ENCODE measurements around the gene METRNL. TPM values are rescaled to one million over a fixed set of nuclear protein-coding genes. Genes with fewer than 3 reads are reported as not detected.

METRNL gene
- total RNA-seq, 1 experiment from 2014 or later = 58.7 TPM

GRCh38 chr17:83143817-83144231 lies 64.4 kb downstream of the METRNL start:
- Histone ChIP-seq H3K9ac (ENCODE audit: low read length) (no peak overlapping the region), H3K79me2 (ENCODE audit: insufficient read depth, low read length) (no peaks in the 10 kb centered on the region), H3K4me2 (ENCODE audit: low read length) (no peak overlapping the region), H3K36me3 (ENCODE audit: control insufficient read depth in 1 of 2, insufficient read depth in 2 of 2, low read length in 2 of 2) (peaks cover 0 to 3% of the 10 kb centered on the region in 2 experiments; a peak in 1 of 4 replicates), H3K27ac (ENCODE audit: low read depth, low read length) (no peak overlapping the region), H3K4me3 (replicated peaks in 1 of 2; ENCODE audit: low read depth in 1 of 2, low read length in 2 of 2) (no peak overlapping the region), H3K4me1 (ENCODE audit: control insufficient read depth in 1 of 2, insufficient read depth in 2 of 2, low read length in 2 of 2) (no peaks in the 10 kb centered on the region), H3K9me3 (ENCODE audit: control insufficient read depth in 1 of 2, insufficient read depth in 1 of 2, low read depth in 1 of 2, low read length in 2 of 2) (peaks cover 17 to 21% of the 10 kb centered on the region in 2 experiments; a peak in 3 of 4 replicates), H2AFZ (ENCODE audit: low read depth, low read length, poor library complexity, severe bottlenecking) (no peak overlapping the region), H4K20me1 (ENCODE audit: insufficient read depth) (no peaks in the 10 kb centered on the region), H3K9me2 (ENCODE audit: insufficient read depth) (no peaks in the 10 kb centered on the region), H3K27me3 (ENCODE audit: insufficient read depth, low read length) (peaks cover 4% of the 10 kb centered on the region; the same call in 1 of the 2 replicates)
- no peak for DNase-seq (ENCODE audit: low read depth, low spot score)
- RAD21 ChIA-PET (ENCODE audit: low non-redundant PET in 1 of 2, low total read pairs in 2 of 2, uncharacterized antibody in 2 of 2, unreplicated experiment in 2 of 2) = no interaction called here
- no peak for ATAC-seq
- no peak for TF ChIP-seq JUND (IDR thresholded peaks at IDR 0.05)
- no peak for TF ChIP-seq POLR2AphosphoS5 (IDR thresholded peaks at IDR 0.05; ENCODE audit: low read depth, low read length)
- no peak for TF ChIP-seq ATF3 (IDR thresholded peaks at IDR 0.05)
- TF ChIP-seq CEBPB (IDR thresholded peaks at IDR 0.05; ENCODE audit: low read depth) = no peak
- TF ChIP-seq EGR1 (IDR thresholded peaks at IDR 0.05; ENCODE audit: low read depth) = no peak
- TF ChIP-seq CBX3 (IDR thresholded peaks at IDR 0.05; ENCODE audit: low read depth) = no peak
- TF ChIP-seq SIN3A (IDR thresholded peaks at IDR 0.05; ENCODE audit: low read depth) = no peak
- TF ChIP-seq ZNF274 (IDR thresholded peaks at IDR 0.05; ENCODE audit: low read depth, low read length) = no peak
- TF ChIP-seq MAX (IDR thresholded peaks at IDR 0.05) = no peak
- no peak for TF ChIP-seq ELF1 (IDR thresholded peaks at IDR 0.05; ENCODE audit: borderline replicate concordance, low read depth)
- no peak for TF ChIP-seq SP1 (IDR thresholded peaks at IDR 0.05; ENCODE audit: low read depth)
- TF ChIP-seq SRF (IDR thresholded peaks at IDR 0.05; ENCODE audit: low read depth) = no peak
- TF ChIP-seq EZH2 (IDR thresholded peaks at IDR 0.05) = no peak
- no peak for TF ChIP-seq ZFX (IDR thresholded peaks at IDR 0.05)
- CTCF ChIA-PET = no interaction called here
- intact Hi-C loops (cut with micrococcal nuclease) = no loop called here
- POLR2A ChIA-PET = no interaction called here
- no TSS peak for BruUV-seq (replicated peaks)

Other genes with a start within 250 kb of the METRNL start
- not detected for gene ZNF750, start 239.6 kb upstream of the METRNL start, total RNA-seq (2021; ENCODE audit: unreplicated experiment)